ENCODE results near the gene NCK2.

GRCh38 chr2:105928563-105928962 is 183.9 kb downstream of the NCK2 start:
- TF ChIP-seq CTCF (IDR thresholded peaks at IDR 0.05; ENCODE audit: low read length): no peak
- TF ChIP-seq EZH2 (IDR thresholded peaks at IDR 0.05; ENCODE audit: borderline replicate concordance, low read length): no peak
